ENCODE results near the gene HEXB. TPM values are rescaled to one million over a fixed set of nuclear protein-coding genes. Genes with fewer than 3 reads are reported as not detected.
"Not testable (repeated sequence)": the region's sequence is repeated elsewhere in the genome, so short reads cannot be mapped to it uniquely, and the experiment has no call there.

The HEXB gene
- total RNA-seq, 1 donor from 2014 or later: 220 TPM

DNA sequence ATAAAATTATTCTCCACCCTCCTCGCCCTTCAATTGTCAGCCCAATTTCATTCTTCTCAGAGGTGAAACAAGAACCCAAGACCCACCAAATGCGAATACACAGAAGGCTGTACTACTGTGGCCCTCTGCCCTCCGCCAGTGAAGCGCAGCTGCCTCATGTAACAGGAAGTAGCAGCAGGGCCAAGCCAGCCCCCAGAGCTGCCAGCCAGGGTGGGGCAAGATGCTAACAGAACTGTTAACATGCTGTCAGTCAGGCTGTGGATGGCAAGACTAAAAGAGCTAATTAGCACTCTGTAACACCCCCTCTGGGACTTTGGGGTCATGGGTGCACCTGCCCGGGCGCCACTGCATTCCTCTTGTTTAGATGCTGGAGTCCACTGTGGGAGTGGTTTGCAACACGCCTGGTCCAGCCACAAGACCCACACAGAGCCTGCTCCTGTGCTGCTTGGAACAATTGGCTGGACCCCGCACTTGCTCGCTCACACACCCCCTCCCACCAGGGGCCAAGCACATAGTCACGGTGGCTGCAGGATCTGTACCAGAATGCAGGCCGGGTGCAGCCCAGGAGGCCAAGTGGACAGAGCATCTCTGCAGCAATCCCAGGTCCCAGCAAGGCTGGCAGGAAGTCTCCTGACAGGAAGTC lies 14.5 kb upstream of the HEXB start:
- DNase-seq (ENCODE audit: low read depth): no peak
- TF ChIP-seq, protein P1, sequence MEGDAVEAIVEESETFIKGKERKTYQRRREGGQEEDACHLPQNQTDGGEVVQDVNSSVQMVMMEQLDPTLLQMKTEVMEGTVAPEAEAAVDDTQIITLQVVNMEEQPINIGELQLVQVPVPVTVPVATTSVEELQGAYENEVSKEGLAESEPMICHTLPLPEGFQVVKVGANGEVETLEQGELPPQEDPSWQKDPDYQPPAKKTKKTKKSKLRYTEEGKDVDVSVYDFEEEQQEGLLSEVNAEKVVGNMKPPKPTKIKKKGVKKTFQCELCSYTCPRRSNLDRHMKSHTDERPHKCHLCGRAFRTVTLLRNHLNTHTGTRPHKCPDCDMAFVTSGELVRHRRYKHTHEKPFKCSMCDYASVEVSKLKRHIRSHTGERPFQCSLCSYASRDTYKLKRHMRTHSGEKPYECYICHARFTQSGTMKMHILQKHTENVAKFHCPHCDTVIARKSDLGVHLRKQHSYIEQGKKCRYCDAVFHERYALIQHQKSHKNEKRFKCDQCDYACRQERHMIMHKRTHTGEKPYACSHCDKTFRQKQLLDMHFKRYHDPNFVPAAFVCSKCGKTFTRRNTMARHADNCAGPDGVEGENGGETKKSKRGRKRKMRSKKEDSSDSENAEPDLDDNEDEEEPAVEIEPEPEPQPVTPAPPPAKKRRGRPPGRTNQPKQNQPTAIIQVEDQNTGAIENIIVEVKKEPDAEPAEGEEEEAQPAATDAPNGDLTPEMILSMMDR (IDR thresholded peaks at IDR 0.05; ENCODE audit: insufficient read depth, low read length, severe bottlenecking): no peak
- Histone ChIP-seq H3K27me3 (ENCODE audit: control insufficient read depth, insufficient read depth, low read length) (no peaks in the 10 kb centered on the region), H3K36me3 (ENCODE audit: control insufficient read depth, insufficient read depth, low read length) (no peaks in the 10 kb centered on the region), H3K4me3 (ENCODE audit: low read depth, low read length) (no peak overlapping the region)
- FAIRE-seq: no peak

DNA sequence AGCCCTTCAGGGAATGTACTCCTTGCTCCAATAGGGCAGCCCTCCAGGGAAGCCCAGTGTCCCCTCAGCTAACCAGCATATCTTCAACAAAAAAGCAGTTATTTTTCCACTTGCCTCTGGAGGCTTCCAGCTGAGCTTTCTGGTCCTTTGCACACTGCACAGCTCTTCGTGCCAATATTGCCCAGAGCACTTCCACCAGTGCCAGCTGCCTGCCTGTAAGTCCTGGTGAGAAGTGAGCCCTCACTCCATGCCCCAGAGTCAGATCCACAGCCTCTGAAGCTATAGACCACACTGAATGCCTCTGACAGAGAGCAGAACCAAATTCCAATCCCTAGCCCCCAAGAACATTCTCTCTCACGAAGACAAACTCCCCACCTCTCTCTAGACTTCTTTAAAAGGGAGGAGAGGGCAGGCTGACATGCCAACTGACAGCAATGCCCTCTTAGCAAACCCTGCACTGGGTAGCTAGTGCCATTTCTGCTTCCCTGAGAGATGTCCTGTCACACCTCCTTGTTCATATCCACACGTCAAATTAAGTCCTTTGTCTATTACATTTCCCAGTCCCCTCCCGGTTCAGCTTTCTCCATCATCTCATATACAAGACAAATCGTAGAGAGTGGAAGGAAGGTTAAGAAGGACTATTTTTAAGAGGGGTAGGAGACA lies 12.7 kb upstream of the HEXB start:
- FAIRE-seq (no peak), DNase-seq (ENCODE audit: low read depth) (no peak)
- H3K36me3 ChIP-seq (ENCODE audit: control insufficient read depth, insufficient read depth, low read length): no peaks in the 10 kb centered on the region
- H3K4me3 ChIP-seq (ENCODE audit: low read depth, low read length): no peak overlapping the region
- TF ChIP-seq, protein P1 (IDR thresholded peaks at IDR 0.05; ENCODE audit: insufficient read depth, low read length, severe bottlenecking): no peak
- no peaks in the 10 kb centered on the region for H3K27me3 ChIP-seq (ENCODE audit: control insufficient read depth, insufficient read depth, low read length)

DNA sequence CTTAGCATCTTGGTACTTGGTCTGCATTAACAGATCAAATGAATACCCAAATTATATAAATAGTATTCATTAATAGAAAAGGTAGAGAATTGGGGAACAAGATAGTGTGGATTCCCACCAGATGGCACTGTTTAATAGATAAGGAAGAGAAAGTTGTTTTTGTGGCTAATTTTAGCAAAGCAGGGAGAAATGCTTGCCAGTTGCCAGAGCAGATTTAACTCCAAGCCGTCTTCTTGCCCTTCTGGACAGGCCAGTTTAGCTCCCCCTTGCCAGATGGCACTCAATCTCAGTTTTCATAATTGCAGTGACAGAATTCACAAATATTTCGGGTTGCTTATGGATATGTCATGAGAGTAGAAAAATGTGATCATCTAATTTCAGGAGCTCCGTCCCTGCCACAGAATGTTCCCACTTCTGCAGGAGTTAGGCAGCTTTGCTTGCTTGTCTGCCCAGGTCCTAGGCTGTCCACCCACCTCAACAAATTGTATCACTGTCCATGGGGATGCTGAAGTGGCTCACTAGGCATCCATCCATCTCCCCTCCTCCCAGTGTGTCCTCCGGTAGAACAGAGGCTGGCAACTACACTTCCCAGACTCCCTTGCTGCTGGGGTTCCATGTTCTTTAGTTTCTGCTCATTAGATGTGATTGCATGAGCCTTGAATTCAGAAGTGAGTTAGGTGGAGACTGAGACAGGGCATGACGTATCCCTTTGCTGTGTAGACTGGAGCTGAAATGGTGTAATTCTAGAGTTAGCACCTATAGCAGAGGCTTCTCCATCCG lies 11.8 kb upstream of the HEXB start:
- Histone ChIP-seq H3K4me3 (ENCODE audit: low read depth, low read length) (no peak overlapping the region), H3K36me3 (ENCODE audit: control insufficient read depth, insufficient read depth, low read length) (no peaks in the 10 kb centered on the region), H3K27me3 (ENCODE audit: control insufficient read depth, insufficient read depth, low read length) (no peaks in the 10 kb centered on the region)
- FAIRE-seq (no peak), DNase-seq (ENCODE audit: low read depth) (peak; percentile 54)
- TF ChIP-seq, protein P1 (IDR thresholded peaks at IDR 0.05; ENCODE audit: insufficient read depth, low read length, severe bottlenecking): peak; percentile 29

DNA sequence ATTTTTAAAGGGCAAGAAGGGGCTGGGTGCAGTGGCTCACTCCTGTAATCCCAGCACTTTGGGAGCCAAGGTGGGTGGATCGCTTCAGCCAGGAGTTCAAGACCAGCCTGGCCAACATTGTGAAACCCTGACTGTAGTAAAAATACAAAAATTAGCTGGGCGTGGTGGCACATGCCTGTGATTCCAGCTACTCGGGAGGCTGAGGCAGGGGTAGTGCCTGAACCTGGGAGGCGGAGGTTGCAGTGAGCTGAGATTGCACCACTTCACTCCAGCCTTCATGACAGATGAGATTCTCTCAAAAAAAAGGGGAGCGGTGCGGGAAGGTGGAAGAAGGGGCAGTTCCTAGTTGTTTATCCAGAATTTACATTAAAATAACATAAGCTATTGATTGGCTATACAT lies 8.6 kb upstream of the HEXB start:
- not testable (repeated sequence) for DNase-seq (ENCODE audit: low read depth); H3K36me3 ChIP-seq (ENCODE audit: control insufficient read depth, insufficient read depth, low read length); FAIRE-seq; H3K27me3 ChIP-seq (ENCODE audit: control insufficient read depth, insufficient read depth, low read length); H3K4me3 ChIP-seq (ENCODE audit: low read depth, low read length)

DNA sequence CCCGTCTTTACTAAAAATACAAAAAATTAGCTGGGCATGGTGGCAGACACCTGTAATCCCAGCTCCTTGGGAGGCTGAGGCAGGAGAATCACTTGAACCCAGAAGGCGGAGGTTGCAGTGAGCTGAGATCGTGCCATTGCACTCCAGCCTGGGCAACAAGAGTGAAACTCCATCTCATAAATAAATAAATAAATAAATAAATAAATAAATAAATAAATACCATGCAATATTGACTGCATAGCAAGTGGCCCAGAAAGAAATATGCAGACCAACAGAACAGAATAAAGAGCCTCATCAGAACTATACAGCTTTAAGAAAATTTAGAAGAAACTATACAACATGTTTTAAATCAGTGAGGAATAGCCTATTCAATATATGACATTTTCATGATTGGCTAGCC lies 6.9 kb upstream of the HEXB start:
- H3K27me3 ChIP-seq (ENCODE audit: control insufficient read depth, insufficient read depth, low read length); FAIRE-seq; DNase-seq (ENCODE audit: low read depth): not testable (repeated sequence)

DNA sequence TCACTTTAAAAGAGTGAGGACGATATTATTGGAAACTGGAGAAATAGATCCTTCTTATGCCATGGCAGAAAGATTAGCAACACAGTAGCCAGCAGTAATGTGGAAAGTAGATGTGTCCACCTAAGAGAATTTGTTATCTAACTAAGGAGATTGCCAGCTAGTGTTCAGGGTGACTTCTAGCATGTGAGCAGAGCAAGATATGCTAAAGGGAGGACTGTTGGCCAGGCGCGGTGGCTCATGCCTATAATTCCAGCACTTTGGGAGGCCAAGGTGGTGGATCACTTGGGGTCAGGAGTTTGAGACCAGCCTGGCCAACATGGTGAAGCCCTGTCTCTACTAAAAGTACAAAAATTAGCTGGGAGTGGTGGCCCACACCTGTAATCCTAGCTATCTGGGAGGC lies 5.7 kb upstream of the HEXB start:
- not testable (repeated sequence) for FAIRE-seq; H3K27me3 ChIP-seq (ENCODE audit: control insufficient read depth, insufficient read depth, low read length); H3K4me3 ChIP-seq (ENCODE audit: low read depth, low read length); DNase-seq (ENCODE audit: low read depth); H3K36me3 ChIP-seq (ENCODE audit: control insufficient read depth, insufficient read depth, low read length)

More for the DNA sequence above, 6.9 kb upstream of the HEXB start:
- H3K4me3 ChIP-seq (ENCODE audit: low read depth, low read length); H3K36me3 ChIP-seq (ENCODE audit: control insufficient read depth, insufficient read depth, low read length): not testable (repeated sequence)

DNA sequence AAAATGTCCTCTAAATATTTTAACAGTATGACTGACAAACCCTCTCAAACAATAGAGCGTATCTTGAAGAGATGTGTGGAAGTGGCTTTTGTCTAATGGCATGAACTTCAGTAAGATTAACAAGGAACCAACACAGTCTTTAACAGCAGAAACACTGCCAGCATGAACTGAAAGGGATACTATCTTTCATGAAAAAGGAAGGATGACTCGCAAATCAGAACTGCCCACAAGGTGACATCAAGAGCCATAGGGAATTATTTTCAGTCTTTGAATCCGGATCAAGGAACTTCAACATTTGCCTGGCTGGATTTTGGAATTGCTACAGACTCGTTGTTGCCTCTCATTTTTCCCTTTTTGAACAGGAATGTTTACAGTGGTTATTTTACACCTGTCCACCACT lies 5.1 kb upstream of the HEXB start:
- no peaks in the 10 kb centered on the region for H3K36me3 ChIP-seq (ENCODE audit: control insufficient read depth, insufficient read depth, low read length)
- H3K27me3 ChIP-seq (ENCODE audit: control insufficient read depth, insufficient read depth, low read length): no peaks in the 10 kb centered on the region
- DNase-seq (ENCODE audit: low read depth) (peak; percentile 21), FAIRE-seq (no peak)
- TF ChIP-seq, protein P1 (IDR thresholded peaks at IDR 0.05; ENCODE audit: insufficient read depth, low read length, severe bottlenecking): no peak
- no peak overlapping the region for H3K4me3 ChIP-seq (ENCODE audit: low read depth, low read length)

All from bronchial epithelial cell (primary cell).